Measurements from ENCODE around the gene KCNN4. TPM values are rescaled to one million over a fixed set of nuclear protein-coding genes. Genes with fewer than 3 reads are reported as not detected.

Gene KCNN4
- total RNA-seq, 4 donors from 2014 or later = 26.5 to 72.2 (median 37.4) TPM; not detected in 1

DNA sequence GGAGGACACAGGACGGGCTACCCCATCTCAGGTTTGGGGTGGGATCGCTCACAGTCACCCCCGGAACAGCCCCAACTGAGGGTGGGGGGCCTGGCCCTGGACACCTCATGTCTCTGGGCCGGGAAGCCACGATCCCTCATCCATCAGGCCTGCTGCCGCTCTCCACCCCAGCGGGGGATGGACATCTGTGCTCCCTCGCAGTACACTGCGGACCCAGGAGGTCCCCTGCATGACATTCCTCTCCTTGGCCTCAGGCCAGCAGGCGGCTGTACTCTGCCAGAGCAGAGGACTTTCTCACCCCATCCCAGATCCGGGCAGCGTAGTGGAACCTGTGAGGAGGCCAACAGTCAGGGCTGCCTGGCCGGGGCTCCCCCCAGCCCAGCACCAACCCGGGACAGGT, 49.4 kb downstream of the KCNN4 start:
- no peaks in the 10 kb centered on the region for H3K9me3 ChIP-seq
- in situ Hi-C loops (cut with MboI; ENCODE audit: low pct_ligation_motif_present in 1 of 4, low pct_unique_long_range_greater_than_20kb in 1 of 4, low sequenced_read_pairs in 3 of 4) = no loop called here
- H3K36me3 ChIP-seq = peaks cover 0 to 22% (median 10%) of the 10 kb centered on the region in 4 donors
- H3K27me3 ChIP-seq = no peaks in the 10 kb centered on the region
- no peak for DNase-seq
- no peak for TF ChIP-seq POLR2AphosphoS5 (IDR thresholded peaks at IDR 0.05)
- TF ChIP-seq, protein P1, sequence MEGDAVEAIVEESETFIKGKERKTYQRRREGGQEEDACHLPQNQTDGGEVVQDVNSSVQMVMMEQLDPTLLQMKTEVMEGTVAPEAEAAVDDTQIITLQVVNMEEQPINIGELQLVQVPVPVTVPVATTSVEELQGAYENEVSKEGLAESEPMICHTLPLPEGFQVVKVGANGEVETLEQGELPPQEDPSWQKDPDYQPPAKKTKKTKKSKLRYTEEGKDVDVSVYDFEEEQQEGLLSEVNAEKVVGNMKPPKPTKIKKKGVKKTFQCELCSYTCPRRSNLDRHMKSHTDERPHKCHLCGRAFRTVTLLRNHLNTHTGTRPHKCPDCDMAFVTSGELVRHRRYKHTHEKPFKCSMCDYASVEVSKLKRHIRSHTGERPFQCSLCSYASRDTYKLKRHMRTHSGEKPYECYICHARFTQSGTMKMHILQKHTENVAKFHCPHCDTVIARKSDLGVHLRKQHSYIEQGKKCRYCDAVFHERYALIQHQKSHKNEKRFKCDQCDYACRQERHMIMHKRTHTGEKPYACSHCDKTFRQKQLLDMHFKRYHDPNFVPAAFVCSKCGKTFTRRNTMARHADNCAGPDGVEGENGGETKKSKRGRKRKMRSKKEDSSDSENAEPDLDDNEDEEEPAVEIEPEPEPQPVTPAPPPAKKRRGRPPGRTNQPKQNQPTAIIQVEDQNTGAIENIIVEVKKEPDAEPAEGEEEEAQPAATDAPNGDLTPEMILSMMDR (IDR thresholded peaks at IDR 0.05) = no peak
- TF ChIP-seq EP300 (IDR thresholded peaks at IDR 0.05; ENCODE audit: low read depth) = no peak
- no peak for TF ChIP-seq POLR2A (IDR thresholded peaks at IDR 0.05)
- intact Hi-C loops (cut with DNase I; ENCODE audit: low total_unique reads) = no loop called here
- H3K4me1 ChIP-seq = no peaks in the 10 kb centered on the region
- 95% methylated on average over 4 of the region's 14 CpGs; no CpG with 5 or more reads in 1 of the 2 donors for WGBS, 2 donors (ENCODE audit: low coverage in 1 of 2)
- H3K4me3 ChIP-seq = no peak overlapping the region
- H3K27ac ChIP-seq = no peak overlapping the region

- no peak for TF ChIP-seq EP300 (IDR thresholded peaks at IDR 0.05; ENCODE audit: low read depth)
- TF ChIP-seq POLR2AphosphoS5 (IDR thresholded peaks at IDR 0.05) = no peak
- TF ChIP-seq POLR2A (IDR thresholded peaks at IDR 0.05) = no peak
- TF ChIP-seq, protein P1 (IDR thresholded peaks at IDR 0.05) = no peak
- no peak for DNase-seq
- H3K27ac ChIP-seq = no peak overlapping the region
- peaks cover 0 to 20% (median 10%) of the 10 kb centered on the region in 4 donors for H3K36me3 ChIP-seq
- no peaks in the 10 kb centered on the region for H3K27me3 ChIP-seq
- WGBS, 2 donors (ENCODE audit: low coverage in 1 of 2) = 90 to 100% methylated on average over 1 to 5 of the region's 5 CpGs
- no peak overlapping the region for H3K4me3 ChIP-seq
- no peaks in the 10 kb centered on the region for H3K9me3 ChIP-seq
- intact Hi-C loops (cut with DNase I; ENCODE audit: low total_unique reads) (no loop called here), in situ Hi-C loops (cut with MboI; ENCODE audit: low pct_ligation_motif_present in 1 of 4, low pct_unique_long_range_greater_than_20kb in 1 of 4, low sequenced_read_pairs in 3 of 4) (no loop called here)
- H3K4me1 ChIP-seq = no peaks in the 10 kb centered on the region
These were observed 50.9 kb downstream of the KCNN4 start for GRCh38 chr19:43729919-43730318.

- Histone ChIP-seq H3K4me1 (no peaks in the 10 kb centered on the region), H3K36me3 (peaks cover 0 to 10% (median 4%) of the 10 kb centered on the region in 4 donors), H3K4me3 (no peak overlapping the region), H3K27me3 (no peaks in the 10 kb centered on the region), H3K27ac (no peak overlapping the region), H3K9me3 (no peaks in the 10 kb centered on the region)
- DNase-seq = no peak
- in situ Hi-C loops (cut with MboI; ENCODE audit: low pct_ligation_motif_present in 1 of 4, low pct_unique_long_range_greater_than_20kb in 1 of 4, low sequenced_read_pairs in 3 of 4) (no loop called here), intact Hi-C loops (cut with DNase I; ENCODE audit: low total_unique reads) (no loop called here)
- WGBS, 2 donors (ENCODE audit: low coverage in 1 of 2) = 78% methylated on average over 4 of the region's 4 CpGs; no CpG with 5 or more reads in 1 of the 2 donors
- TF ChIP-seq EP300 (IDR thresholded peaks at IDR 0.05; ENCODE audit: low read depth) = no peak
- no peak for TF ChIP-seq POLR2AphosphoS5 (IDR thresholded peaks at IDR 0.05)
- TF ChIP-seq, protein P1 (IDR thresholded peaks at IDR 0.05) = no peak
- no peak for TF ChIP-seq POLR2A (IDR thresholded peaks at IDR 0.05)
These were observed 53.2 kb downstream of the KCNN4 start for GRCh38 chr19:43727593-43727853.

DNA sequence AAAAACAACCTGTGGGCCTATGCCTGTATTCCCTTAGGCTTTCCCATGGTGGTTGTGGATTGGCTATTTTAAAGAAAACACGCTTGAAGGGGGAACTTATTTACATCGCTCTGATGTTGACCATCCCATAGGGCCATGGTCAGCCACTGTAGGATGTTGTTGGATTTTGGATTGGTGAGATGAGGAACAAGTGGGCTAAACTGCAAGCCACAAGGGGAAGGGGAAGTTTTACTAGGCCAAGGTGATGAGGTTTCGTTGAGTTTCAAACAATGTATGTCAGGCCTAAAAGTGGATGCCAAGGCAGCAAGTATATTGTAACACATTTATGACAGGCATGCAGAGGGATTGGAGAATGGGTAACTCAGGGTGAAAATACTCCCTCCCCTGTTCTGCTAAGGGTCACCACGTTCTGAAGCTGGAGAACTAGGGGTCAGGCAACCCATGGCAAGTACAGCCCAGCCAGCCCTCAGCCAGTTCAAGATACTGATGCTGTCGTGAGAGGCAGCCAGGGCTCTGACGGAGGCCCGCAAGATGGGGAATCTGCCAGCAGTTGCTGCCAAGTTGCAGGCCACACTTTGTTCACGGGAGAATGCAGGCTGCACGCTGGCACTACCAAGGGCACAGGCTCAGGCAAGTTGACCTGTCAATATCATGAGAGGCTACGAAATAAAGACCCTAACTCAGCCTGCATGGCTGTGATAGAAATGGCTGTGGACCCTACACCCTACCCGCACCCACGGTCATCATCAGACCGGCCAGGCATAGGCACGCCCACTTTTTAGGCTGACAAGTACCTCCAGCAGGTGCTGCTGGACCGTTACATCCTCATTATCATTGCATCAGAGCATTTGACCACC, 53.8 kb downstream of the KCNN4 start:
- no peak overlapping the region for H3K27ac ChIP-seq
- no peaks in the 10 kb centered on the region for H3K4me1 ChIP-seq
- no peak for TF ChIP-seq EP300 (IDR thresholded peaks at IDR 0.05; ENCODE audit: low read depth)
- no peak for TF ChIP-seq POLR2A (IDR thresholded peaks at IDR 0.05)
- TF ChIP-seq POLR2AphosphoS5 (IDR thresholded peaks at IDR 0.05) = no peak
- TF ChIP-seq, protein P1 (IDR thresholded peaks at IDR 0.05) = no peak
- H3K27me3 ChIP-seq = no peaks in the 10 kb centered on the region
- WGBS, 2 donors (ENCODE audit: low coverage in 1 of 2) = 56 to 72% methylated on average over 2 to 15 of the region's 15 CpGs
- H3K4me3 ChIP-seq = no peak overlapping the region
- peaks cover 0 to 6% (median under 1%) of the 10 kb centered on the region in 4 donors for H3K36me3 ChIP-seq
- intact Hi-C loops (cut with DNase I; ENCODE audit: low total_unique reads) = no loop called here
- no peak for DNase-seq
- in situ Hi-C loops (cut with MboI; ENCODE audit: low pct_ligation_motif_present in 1 of 4, low pct_unique_long_range_greater_than_20kb in 1 of 4, low sequenced_read_pairs in 3 of 4) = no loop called here
- H3K9me3 ChIP-seq = no peaks in the 10 kb centered on the region

Data from transverse colon (tissue), 4 donors.